LNCaP clone FGC (cell line): ENCODE results near the gene PYURF.

Source experiments
- DNase-seq: peaks from one replicate; pipeline ENCODE4 v3.0.0-alpha.2; 2011; ENCODE audit warnings: low read depth
- H3K4me3 ChIP-seq: 2 replicates; pipeline ENCODE4 v1.5.1; 2011; ENCODE audit warnings: mild to moderate bottlenecking, low read depth, low read length, control low read depth
- TF ChIP-seq, protein P1 (sequence below): IDR thresholded peaks from 2 replicates; pipeline ENCODE4 v1.5.1; 2012; ENCODE audit warnings: mild to moderate bottlenecking; ENCODE audit not compliant: control insufficient read depth, insufficient read depth; ENCODE audit errors: extremely low read depth

The PYURF gene

DNA sequence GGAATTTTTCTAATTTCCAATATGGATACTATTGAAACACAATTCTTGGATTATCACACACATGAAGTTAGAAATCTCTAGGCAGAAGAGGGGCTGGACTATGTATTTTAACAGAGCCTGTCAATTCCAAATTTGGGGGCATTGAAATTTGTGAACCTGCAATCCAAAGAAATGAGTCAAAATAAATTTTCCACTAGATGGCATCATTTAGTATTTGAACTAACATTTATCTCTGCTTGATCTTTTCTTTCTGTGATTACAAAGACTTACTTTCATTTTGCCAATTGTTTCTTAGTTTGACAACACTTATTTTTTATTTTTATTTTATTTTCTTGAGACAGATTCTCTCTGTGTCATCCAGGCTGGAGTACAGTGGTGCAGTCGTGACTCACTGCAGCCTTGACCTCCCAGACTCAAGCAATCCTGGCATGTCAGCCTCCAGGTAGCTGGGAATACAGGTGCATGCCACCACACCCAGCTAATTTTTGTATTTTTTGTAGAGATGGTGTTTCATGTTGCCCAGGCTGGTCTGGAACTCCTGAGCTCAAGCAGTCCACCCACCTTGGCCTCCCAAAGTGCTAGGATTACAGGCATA, 2.7 kb upstream of the PYURF start:
- TF ChIP-seq, protein P1, sequence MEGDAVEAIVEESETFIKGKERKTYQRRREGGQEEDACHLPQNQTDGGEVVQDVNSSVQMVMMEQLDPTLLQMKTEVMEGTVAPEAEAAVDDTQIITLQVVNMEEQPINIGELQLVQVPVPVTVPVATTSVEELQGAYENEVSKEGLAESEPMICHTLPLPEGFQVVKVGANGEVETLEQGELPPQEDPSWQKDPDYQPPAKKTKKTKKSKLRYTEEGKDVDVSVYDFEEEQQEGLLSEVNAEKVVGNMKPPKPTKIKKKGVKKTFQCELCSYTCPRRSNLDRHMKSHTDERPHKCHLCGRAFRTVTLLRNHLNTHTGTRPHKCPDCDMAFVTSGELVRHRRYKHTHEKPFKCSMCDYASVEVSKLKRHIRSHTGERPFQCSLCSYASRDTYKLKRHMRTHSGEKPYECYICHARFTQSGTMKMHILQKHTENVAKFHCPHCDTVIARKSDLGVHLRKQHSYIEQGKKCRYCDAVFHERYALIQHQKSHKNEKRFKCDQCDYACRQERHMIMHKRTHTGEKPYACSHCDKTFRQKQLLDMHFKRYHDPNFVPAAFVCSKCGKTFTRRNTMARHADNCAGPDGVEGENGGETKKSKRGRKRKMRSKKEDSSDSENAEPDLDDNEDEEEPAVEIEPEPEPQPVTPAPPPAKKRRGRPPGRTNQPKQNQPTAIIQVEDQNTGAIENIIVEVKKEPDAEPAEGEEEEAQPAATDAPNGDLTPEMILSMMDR, result peak; percentile 29
- H3K4me3 ChIP-seq, result no peak overlapping the region
- DNase-seq, result no peak

DNA sequence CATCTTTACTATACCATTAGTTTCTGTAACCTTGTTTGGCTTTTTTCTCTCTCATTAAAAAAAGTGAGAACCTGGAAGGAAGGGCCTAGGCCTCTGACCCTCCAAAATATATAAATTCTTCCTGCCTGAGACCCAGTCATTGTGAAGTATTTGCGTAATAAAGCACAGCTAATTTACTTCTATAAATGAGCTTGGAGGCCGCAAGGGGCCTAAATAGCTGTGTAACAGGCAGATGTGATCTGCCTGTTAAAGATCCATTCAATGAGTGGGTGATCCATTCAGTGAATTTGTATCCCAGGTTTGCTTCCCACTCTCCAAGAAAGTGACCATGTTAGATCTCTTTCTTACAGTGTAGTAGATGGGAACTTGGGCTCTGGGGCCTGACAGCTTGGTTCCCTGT, 595 bp upstream of the PYURF start:
- TF ChIP-seq, protein P1, result no peak
- no peak for DNase-seq
- H3K4me3 ChIP-seq, result peak overlapping the region; percentile 97

GRCh38 chr4:88522702-88523324, 763 bp downstream of the PYURF start:
- TF ChIP-seq, protein P1, result no peak
- H3K4me3 ChIP-seq, result peak overlapping the region; percentile 97
- DNase-seq, result no peak

DNA sequence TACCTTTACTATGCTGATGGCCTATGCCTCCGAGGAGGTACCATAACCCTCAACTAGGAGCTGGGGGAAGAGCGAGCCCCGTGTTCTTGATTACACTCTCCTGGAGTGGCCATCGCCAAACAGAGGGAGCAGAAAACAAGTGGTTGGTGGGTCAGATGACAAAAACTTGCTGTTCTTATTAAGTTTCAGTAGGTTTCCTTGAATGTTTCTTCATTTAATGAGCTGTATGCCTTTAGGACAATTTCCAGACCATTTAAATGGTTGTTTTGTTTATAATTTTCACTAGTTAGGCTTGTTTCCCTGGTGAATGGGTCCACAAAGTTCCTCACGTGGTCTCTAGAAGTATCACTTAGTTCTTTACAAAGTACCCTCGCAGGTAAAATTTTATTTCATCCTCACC, 4.7 kb downstream of the PYURF start:
- TF ChIP-seq, protein P1, result no peak
- DNase-seq, result no peak
- no peak overlapping the region for H3K4me3 ChIP-seq

- TF ChIP-seq, protein P1, result no peak
- no peak overlapping the region for H3K4me3 ChIP-seq
- no peak for DNase-seq
These were observed 5.8 kb downstream of the PYURF start for GRCh38 chr4:88517825-88518224.

DNA sequence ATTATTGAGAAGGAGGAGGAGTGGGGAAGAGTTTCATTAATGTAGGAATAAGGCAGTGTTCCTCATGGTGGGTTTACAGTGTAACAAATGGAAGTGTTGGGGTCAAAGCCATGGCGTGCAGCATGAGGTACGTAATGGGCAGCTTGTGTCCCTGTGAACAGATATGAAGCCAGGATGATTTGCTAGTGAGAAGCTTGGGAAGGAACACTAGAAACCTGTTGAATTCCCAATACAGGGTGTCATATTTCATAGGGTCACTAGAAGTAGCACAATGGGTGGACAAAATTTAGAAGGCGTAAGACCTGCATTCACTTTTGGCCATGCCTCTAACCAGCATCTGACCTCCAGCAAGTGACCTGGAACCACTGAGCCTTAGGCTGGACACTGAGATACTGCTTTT, 6.8 kb downstream of the PYURF start:
- H3K4me3 ChIP-seq, result no peak overlapping the region
- no peak for DNase-seq
- TF ChIP-seq, protein P1, result no peak
